GM12878 (cell line): ENCODE results near the gene OSER1. TPM values are rescaled to one million over a fixed set of nuclear protein-coding genes. Genes with fewer than 3 reads are reported as not detected.

Source experiments
- ATAC-seq: fragments of 200-7000 bp; cut with Tn5 transposase; 3 replicates; pipeline ENCODE4 v1.9.1; 2020; ENCODE audit warnings: mild to moderate bottlenecking, moderate library complexity
- BruUV-seq: library from RNA; stranded (reverse); fragments of 400-500 nt; replicated peaks from 2 replicates; lab custom pipeline; 2021; lab: Mats Ljungman, UMichigan
- CTCF ChIA-PET: fragments of 300-600 bp; sonication (Branson Sonifier 250); formaldehyde crosslinking; extraction: SDS; loops from one replicate; lab custom pipeline; 2021; ENCODE audit warnings: inconsistent platforms; lab: Yijun Ruan, JAX
- POLR2A ChIA-PET: fragments of 350-600 bp; formaldehyde crosslinking; extraction: SDS; loops from one replicate; lab custom pipeline; 2021; ENCODE audit warnings: inconsistent platforms; lab: Charles Lee
- RAD21 ChIA-PET: fragments of 300-600 bp; sonication (Branson Sonifier 250); formaldehyde crosslinking; loops from one replicate; lab custom pipeline; 2023; ENCODE audit warnings: antibody characterized with exemption; ENCODE audit not compliant: unreplicated experiment; lab: Charles Lee
- SMC1A ChIA-PET: fragments of 300-600 bp; sonication (Branson Sonifier 250); formaldehyde crosslinking; loops from one replicate; lab custom pipeline; 2023; ENCODE audit not compliant: unreplicated experiment, uncharacterized antibody; lab: Charles Lee
- DNase-seq: peaks from one replicate; pipeline ENCODE4 v3.0.0-alpha.2; 2011; ENCODE audit warnings: low read depth, low spot score
- FAIRE-seq: peaks from 3 replicates; lab custom pipeline; 2011; peaks lifted over from hg19 to GRCh38; lab: Jason Lieb, UNC
- H2AFZ ChIP-seq: 2 replicates; pipeline ENCODE4 v1.6.0; 2011; ENCODE audit warnings: low read depth, low read length, control low read depth; ENCODE audit not compliant: control insufficient read depth
- H3K27ac ChIP-seq: 2 replicates; pipeline ENCODE4 v1.5.1; 2011; ENCODE audit warnings: control low read depth; ENCODE audit not compliant: control insufficient read depth, insufficient read depth
- H3K27me3 ChIP-seq, 2 experiments: replicated peaks in 1 of 2; 2 replicates each; pipeline versions ENCODE4 v1.6.0 to v1.6.1; 2011; ENCODE audit warnings: low read length in 1 of 2; ENCODE audit not compliant: control insufficient read depth in 2 of 2, insufficient read depth in 2 of 2
- H3K36me3 ChIP-seq, 2 experiments: 2 replicates each; pipeline ENCODE4 v1.5.1; 2011; ENCODE audit warnings: low read length in 1 of 2; ENCODE audit not compliant: control insufficient read depth in 2 of 2, insufficient read depth in 2 of 2
- H3K4me1 ChIP-seq: 2 replicates; pipeline ENCODE4 v1.6.1; 2011; ENCODE audit warnings: mild to moderate bottlenecking, low read length, moderate library complexity, mixed read lengths; ENCODE audit not compliant: control insufficient read depth, insufficient read depth
- H3K4me2 ChIP-seq: 2 replicates; pipeline ENCODE4 v1.6.0; 2011; ENCODE audit warnings: control low read depth; ENCODE audit not compliant: control insufficient read depth, insufficient read depth
- H3K4me3 ChIP-seq: fragments of 200-600 bp; sonication (generic); 2 replicates; pipeline ENCODE4 v1.5.1; 2016
- H3K79me2 ChIP-seq: 2 replicates; pipeline ENCODE4 v1.6.0; 2011; ENCODE audit warnings: low read length; ENCODE audit not compliant: control insufficient read depth, insufficient read depth
- H3K9ac ChIP-seq: 2 replicates; pipeline ENCODE4 v1.8.0; 2011; ENCODE audit warnings: low read length, control low read depth, mixed read lengths; ENCODE audit not compliant: control insufficient read depth, insufficient read depth
- H3K9me3 ChIP-seq: replicated peaks from 3 replicates; pipeline ENCODE4 v1.5.1; 2011; ENCODE audit warnings: mild to moderate bottlenecking, low read length; ENCODE audit not compliant: control insufficient read depth, insufficient read depth
- H4K20me1 ChIP-seq: 2 replicates; pipeline ENCODE4 v1.6.0; 2011; ENCODE audit not compliant: control insufficient read depth, insufficient read depth
- CBX3 ChIP-seq: fragments of 200-600 bp; sonication (generic); IDR thresholded peaks from 2 replicates; pipeline ENCODE4 v1.6.1; 2016; ENCODE audit warnings: low read depth, borderline replicate concordance
- DPF2 ChIP-seq: fragments of 450-650 bp; IDR thresholded peaks from 2 replicates; pipeline ENCODE4 v1.6.1; 2017; ENCODE audit warnings: mild to moderate bottlenecking
- MEF2B ChIP-seq: fragments of 450-650 bp; IDR thresholded peaks from 2 replicates; pipeline ENCODE4 v1.6.1; 2018; ENCODE audit warnings: mild to moderate bottlenecking, moderate library complexity; ENCODE audit not compliant: partially characterized antibody, poor library complexity, severe bottlenecking
- MXI1 ChIP-seq: fragments of 150-350 bp; IDR thresholded peaks from 2 replicates; pipeline ENCODE4 v1.6.1; 2011; ENCODE audit warnings: low read depth, mild to moderate bottlenecking, inconsistent platforms, low read length, improper control_type of control experiment
- RB1 ChIP-seq: fragments of 450-650 bp; formaldehyde crosslinking; IDR thresholded peaks from 2 replicates; pipeline ENCODE4 v1.6.1; 2017; ENCODE audit warnings: mild to moderate bottlenecking, borderline replicate concordance
- ZNF384 ChIP-seq: IDR thresholded peaks from 2 replicates; pipeline ENCODE4 v1.6.1; 2012; ENCODE audit warnings: low read depth, mild to moderate bottlenecking, low read length, improper control_type of control experiment, borderline replicate concordance
- WGBS: methylation state at CpG from one replicate; pipeline ENCODE4 v1.1.6; 2016; ENCODE audit warnings: low lambda C conversion rate; ENCODE audit not compliant: insufficient replicate concordance, insufficient coverage; ENCODE audit errors: missing lambda C conversion rate; 5-methylcytosine and 5-hydroxymethylcytosine counted together
- in situ Hi-C: fragments of 300-500 bp; cut with MboI; formaldehyde crosslinking; loops from 9 replicates; pipeline ENCODE4 v1.14.3; 2018; ENCODE audit warnings: mixed read lengths
- intact Hi-C: fragments of 100-400 bp; cut with micrococcal nuclease; formaldehyde crosslinking; loops from one replicate; pipeline ENCODE4 v1.14.2; 2022; ENCODE audit not compliant: unreplicated experiment
- polyA plus RNA-seq, 11 experiments: library from polyadenylated mRNA; depleted of rRNA in 4 of 11; unstranded in 6 of 11; stranded (reverse) in 5 of 11; fragments of >200 nt; fragmentation: Nextera tagmentation in 4 of 11; fragmentation: Illumina TruSeq in 1 of 11; extraction: Ambion mirVana in 4 of 11; extraction: Trizol in 1 of 11; gene quantifications; 1 replicate in 1 of 11; 2 replicates in 10 of 11; pipeline versions ENCODE4 v1.2.1 to v1.2.3, GENCODE V29; 2011 to 2016; ENCODE audit warnings: inconsistent platforms in 2 of 11, missing spikeins in 2 of 11, low read depth in 1 of 11
- total RNA-seq, 4 experiments: library from RNA; depleted of rRNA in 3 of 4; stranded (reverse); fragments of >200 nt in 3 of 4; fragmentation: Illumina TruSeq in 1 of 4; extraction: Trizol in 1 of 4; gene quantifications; 2 replicates each; pipeline versions ENCODE4 v1.2.1 to v1.2.3, GENCODE V29; 2013 to 2021

Gene OSER1
- total and polyA plus RNA-seq, 10 of the 15 experiments (the other 5 are each of a cell fraction or from before 2014, with no cell fraction given): 19.3 to 63.8 (median 28.4) TPM

- peak overlapping the region; percentile 98 for H3K4me3 ChIP-seq
- 1% methylated on average over 6 of the region's 7 CpGs for WGBS
- peaks cover 4% of the 10 kb centered on the region; the same call in 1 of the 2 replicates for H3K4me1 ChIP-seq
- ATAC-seq (no peak), FAIRE-seq (no peak), DNase-seq (no peak)
- intact Hi-C loops: loop anchor here (2.0 kb wide), 1 partner anchor 751 kb away; the partner anchor contains the start of gene SRSF6
- no peaks in the 10 kb centered on the region for H3K9me3 ChIP-seq
- no TSS peak for BruUV-seq
- H3K36me3 ChIP-seq: peaks cover 0 to 14% of the 10 kb centered on the region in 2 experiments; a peak in 2 of 4 replicates
- no peak overlapping the region for H2AFZ ChIP-seq
- H3K79me2 ChIP-seq: peaks cover 48% of the 10 kb centered on the region
- RAD21 ChIA-PET: interaction anchor here (1.1 to 1.4 kb wide), 2 partner anchors 18 to 91 kb away, joined by 3 to 5 read pairs; no protein-coding TSS in a partner anchor
- no peak for TF ChIP-seq RB1
- peak; percentile 69; the same call in 1 of the 2 replicates for TF ChIP-seq ZNF384
- peak; percentile 57 for TF ChIP-seq MEF2B
- TF ChIP-seq CBX3: no peak
- TF ChIP-seq, all 136 proteins: peak for 2
- Histone ChIP-seq H3K27ac (0 out of 2 replicates have a peak overlapping the region, but pooled peaks have one; percentile 7), H3K4me2 (peak overlapping the region; percentile 92), H4K20me1 (no peaks in the 10 kb centered on the region), H3K27me3 (no peaks in the 10 kb centered on the region), H3K9ac (0 out of 2 replicates have a peak overlapping the region, but pooled peaks have one; percentile 90)
- SMC1A ChIA-PET: interaction anchor here (0.6 to 1.2 kb wide), 2 partner anchors 12 to 105 kb away, joined by 3 read pairs; no protein-coding TSS in a partner anchor
- in situ Hi-C loops: no loop called here
- POLR2A ChIA-PET: interaction anchor here (0.6 kb wide), 2 partner anchors 266 to 321 kb away, joined by 3 read pairs; no protein-coding TSS in a partner anchor
- CTCF ChIA-PET: interaction anchor here (0.9 to 3.4 kb wide), 6 partner anchors 9 to 103 kb away, joined by 3 to 36 read pairs (median 8); partner anchors contain the start of gene FITM2
Observed at GRCh38 chr20:44208165-44208564, 2.4 kb downstream of the OSER1 start.

- no peak for FAIRE-seq
Observed at GRCh38 chr20:44207126-44207723, 3.3 kb downstream of the OSER1 start.

More at GRCh38 chr20:44207126-44207723, 3.3 kb downstream of the OSER1 start:
- Histone ChIP-seq H3K4me3 (peak overlapping the region; percentile 98), H4K20me1 (no peaks in the 10 kb centered on the region), H3K27ac (peak overlapping the region; percentile 27; the same call in 1 of the 2 replicates), H3K4me1 (peaks cover 4% of the 10 kb centered on the region; the same call in 1 of the 2 replicates), H3K4me2 (peak overlapping the region; percentile 53; the same call in 1 of the 2 replicates), H2AFZ (no peak overlapping the region), H3K27me3 (no peaks in the 10 kb centered on the region), H3K9me3 (no peaks in the 10 kb centered on the region), H3K9ac (no peak overlapping the region), H3K36me3 (peaks cover 0 to 21% of the 10 kb centered on the region in 2 experiments; a peak in 2 of 4 replicates), H3K79me2 (peaks cover 48% of the 10 kb centered on the region)
- intact Hi-C loops: no loop called here
- ChIA-PET RAD21 (no interaction called here), POLR2A (no interaction called here), SMC1A (interaction anchor here (1.1 kb wide), 1 partner anchor 11 kb away, joined by 5 read pairs; no protein-coding TSS in a partner anchor), CTCF (interaction anchor here (1.1 to 3.4 kb wide), 3 partner anchors 10 to 104 kb away, joined by 3 to 36 read pairs (median 6); partner anchors contain the start of gene FITM2)
- BruUV-seq: no TSS peak
- 0% methylated on average over 3 of the region's 3 CpGs for WGBS
- DNase-seq: no peak
- TF ChIP-seq MXI1 (peak; percentile 48; the same call in 1 of the 2 replicates), DPF2 (no peak)
- ATAC-seq: 0 out of 3 replicates have a peak, but pooled peaks have one; percentile 1
- in situ Hi-C loops: no loop called here
